IPS-NIHi7 (cell line): ENCODE measurements around the gene SCN5A.
"Not testable (repeated sequence)": the region's sequence is repeated elsewhere in the genome, so short reads cannot be mapped to it uniquely, and the experiment has no call there.

Experiments used
- DNase-seq: peaks from one replicate; pipeline ENCODE4 v3.0.0; 2012; ENCODE audit warnings: mixed read lengths; ENCODE audit errors: extremely low spot score

The SCN5A gene

DNA sequence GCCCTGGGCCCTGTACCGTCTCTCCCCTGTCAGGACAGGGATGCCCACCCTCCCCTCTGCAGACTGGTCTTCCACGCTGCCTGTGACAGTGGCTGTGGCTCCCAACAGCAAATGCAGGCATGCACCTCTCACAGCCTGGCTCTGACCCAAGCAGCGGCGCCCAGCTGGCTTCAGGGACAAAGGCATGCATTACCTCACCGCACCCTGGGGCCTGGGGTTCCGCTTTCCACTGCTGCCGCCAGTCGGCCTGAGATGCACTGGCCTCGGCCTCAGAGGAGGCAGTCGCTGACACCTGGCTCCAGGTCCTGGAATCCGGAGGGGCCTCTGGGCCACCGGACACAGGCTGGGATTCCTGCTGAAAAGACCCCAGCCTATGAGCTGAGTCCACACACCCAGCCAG, 70.3 kb downstream of the SCN5A start:
- peak; percentile 63 for DNase-seq

DNA sequence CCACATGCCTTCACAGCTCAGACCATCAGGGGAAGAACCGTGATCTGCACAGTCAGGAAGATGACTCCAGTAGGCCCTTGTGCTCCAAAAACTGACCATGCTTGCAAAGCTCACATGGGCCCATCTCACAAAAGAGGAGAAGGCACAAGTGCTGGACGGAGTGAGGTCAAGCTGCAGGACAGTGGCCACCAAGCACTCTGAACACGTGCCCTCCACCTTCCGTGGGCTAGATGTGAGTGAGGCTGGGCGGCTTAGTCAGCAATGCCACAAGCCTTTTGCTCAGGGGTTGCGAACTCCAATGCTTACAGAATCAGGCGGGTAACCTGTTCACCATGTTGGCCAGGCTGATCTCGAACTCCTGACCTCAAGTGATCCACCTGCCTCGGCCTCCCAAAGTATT, 70.9 kb downstream of the SCN5A start:
- no peak for DNase-seq

- no peak for DNase-seq
Measured at GRCh38 chr3:38578081-38578475, 71.4 kb downstream of the SCN5A start.

- no peak for DNase-seq
Measured at GRCh38 chr3:38577371-38578080, 72.0 kb downstream of the SCN5A start.

DNA sequence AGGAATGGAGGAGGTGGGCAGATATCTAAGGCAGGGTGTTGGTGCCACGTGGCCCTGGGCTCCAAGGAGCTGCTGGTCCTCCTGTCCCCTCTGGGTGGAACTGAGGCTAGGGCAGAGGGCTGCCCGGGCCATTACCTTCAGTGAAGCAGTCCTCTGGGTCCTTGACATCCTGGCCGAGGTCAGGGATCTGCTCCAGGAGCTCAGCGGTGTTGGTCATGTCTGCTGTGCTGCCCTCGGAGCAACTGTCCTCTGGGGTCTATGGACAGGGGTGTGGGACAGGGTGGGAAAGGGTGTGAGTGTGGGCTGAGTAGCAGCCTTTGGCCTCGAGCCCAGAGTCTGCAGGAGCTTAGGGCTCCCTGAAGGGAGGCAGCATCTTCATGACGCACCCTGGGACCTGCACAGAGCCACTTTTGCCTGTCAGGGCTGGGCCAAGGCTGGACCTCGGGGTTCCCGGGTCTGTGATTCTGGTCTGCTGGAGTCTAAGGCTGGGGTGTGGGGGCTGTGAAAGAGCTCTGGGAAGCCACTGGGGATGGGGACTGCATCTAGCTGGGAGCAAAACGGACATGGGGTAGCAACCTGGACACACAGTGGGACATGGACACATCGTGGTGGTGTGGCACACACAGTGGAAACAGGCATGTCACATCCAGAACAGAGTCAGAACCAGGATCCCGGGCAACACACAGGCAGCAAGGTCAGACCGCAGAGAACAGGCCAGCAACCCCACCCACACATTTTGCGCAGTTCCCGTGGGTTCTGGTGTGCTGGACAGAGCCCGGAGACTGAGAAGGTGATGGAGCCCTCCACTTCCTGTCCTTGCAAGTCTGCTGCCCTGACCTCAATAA, 72.7 kb downstream of the SCN5A start:
- no peak for DNase-seq

GRCh38 chr3:38576131-38576525, 73.4 kb downstream of the SCN5A start:
- DNase-seq: no peak

DNA sequence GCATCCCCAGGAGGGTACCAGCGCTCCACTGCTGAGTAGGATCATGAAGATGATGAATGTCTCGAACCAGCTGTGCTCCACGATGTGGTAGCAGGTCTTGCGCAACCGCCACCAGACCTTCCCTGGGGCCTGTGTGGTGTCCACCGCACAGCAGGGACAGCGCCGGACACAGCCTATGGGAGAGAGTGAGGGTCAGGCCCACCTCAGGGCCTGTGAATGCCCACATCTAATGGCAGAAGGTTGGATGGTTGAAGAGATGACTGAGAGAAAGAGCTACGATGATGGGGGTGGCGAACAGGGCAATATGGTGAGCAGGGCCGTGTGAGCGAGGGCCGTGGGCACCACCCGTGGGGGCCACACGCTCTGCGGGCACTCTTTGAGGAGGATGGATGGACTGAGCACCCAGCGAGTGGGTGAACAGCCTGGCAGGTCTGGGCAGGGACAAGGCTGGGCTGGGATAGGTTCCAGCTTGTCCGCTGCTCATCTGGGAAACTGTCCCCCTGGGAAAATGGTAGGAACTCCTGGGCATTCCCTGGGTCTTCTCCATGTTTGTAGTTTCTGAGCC, 74.1 kb downstream of the SCN5A start:
- no peak for DNase-seq

GRCh38 chr3:38574411-38575278, 74.8 kb downstream of the SCN5A start:
- DNase-seq: no peak

DNA sequence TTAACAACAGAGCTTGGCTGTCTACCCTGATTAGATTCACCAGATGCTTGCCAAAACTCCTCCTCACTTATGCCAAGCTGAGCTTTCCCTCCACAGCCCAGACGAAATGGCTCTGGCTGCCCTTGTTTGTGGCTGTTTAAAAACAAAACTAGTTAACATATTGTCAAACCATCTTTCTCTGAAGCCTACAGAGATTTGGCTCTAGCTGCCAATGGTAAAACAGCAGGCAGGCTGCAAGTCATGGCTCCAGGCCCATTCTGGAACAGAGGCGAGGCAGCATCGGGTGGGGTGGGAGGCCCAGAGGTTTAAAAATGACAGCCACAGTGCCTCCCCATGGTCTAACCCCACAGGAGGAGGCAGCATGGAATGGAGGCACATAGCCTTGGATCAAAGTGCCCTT, 75.9 kb downstream of the SCN5A start:
- no peak for DNase-seq

DNA sequence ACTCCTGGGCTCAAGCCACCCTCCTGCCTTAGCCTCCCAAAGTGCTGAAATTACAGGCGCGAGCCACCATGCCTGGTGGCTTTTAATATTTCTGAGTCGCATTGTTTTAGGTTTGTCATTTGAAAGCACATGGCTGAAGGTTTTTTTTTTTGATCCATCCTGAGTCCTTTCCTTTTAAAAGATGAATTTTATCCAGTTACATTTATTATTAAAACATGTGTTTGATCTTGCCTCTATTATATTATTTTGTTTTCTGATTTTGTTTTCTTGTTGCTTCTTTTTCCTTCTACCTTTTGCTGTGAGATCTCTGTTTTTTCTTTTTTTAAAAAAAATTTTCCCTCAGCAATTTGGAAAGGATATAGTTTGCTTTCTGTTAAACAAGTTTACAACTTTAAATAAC, 76.4 kb downstream of the SCN5A start:
- DNase-seq: no peak

DNA sequence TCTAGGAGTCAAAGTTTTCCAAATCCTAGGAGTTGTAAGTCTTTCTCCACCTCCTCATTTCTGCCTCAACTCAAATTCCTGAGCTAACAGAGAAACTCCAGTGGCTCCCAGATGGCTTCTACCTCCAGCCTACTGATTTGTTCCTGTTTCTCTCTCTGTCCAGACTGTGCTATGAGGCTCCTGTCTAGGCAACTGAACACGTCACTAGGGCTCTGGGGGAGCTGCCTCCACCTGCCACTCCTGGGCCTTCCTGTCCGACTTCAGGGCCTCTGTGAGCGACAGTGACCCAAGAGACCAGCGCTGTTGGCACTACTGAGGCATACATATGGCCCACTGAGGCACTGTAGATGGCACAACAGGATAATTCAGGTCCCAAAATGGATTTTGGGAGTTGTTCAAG, 82.0 kb downstream of the SCN5A start:
- DNase-seq: no peak

DNA sequence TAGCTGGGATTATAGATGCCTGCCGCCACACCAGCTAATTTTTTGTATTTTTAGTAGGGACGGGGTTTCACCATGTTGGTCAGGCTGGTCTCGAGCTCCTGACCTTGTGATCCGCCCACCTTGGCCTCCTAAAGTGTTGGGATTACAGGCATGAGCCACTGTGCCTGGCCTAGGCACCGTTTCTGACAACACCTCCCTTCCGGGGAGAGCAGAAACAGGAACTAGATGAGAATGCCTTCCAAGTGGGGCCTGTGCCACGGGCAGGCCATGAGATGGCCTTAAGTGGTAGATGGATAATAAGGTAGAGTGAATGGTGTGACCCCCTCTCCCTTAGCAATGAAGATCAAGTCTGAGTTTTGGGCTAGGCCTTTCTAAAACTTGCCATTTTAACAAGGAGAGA, 82.7 kb downstream of the SCN5A start:
- DNase-seq: not testable (repeated sequence)

DNA sequence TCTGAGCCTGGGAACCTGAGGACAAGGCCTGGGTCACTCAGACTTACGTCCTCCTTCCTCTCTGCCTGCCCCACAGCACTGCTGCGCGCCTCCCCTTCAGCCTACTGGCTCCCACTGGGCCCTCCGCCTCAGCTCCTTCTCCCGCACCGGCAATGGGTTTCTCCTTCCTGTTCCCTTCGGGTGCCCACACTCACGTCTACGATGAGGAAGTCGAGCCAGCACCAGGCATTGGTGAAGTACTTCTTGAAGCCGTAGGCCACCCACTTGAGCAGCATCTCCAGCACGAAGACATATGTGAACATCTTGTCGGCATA, 83.3 kb downstream of the SCN5A start:
- DNase-seq: no peak

DNA sequence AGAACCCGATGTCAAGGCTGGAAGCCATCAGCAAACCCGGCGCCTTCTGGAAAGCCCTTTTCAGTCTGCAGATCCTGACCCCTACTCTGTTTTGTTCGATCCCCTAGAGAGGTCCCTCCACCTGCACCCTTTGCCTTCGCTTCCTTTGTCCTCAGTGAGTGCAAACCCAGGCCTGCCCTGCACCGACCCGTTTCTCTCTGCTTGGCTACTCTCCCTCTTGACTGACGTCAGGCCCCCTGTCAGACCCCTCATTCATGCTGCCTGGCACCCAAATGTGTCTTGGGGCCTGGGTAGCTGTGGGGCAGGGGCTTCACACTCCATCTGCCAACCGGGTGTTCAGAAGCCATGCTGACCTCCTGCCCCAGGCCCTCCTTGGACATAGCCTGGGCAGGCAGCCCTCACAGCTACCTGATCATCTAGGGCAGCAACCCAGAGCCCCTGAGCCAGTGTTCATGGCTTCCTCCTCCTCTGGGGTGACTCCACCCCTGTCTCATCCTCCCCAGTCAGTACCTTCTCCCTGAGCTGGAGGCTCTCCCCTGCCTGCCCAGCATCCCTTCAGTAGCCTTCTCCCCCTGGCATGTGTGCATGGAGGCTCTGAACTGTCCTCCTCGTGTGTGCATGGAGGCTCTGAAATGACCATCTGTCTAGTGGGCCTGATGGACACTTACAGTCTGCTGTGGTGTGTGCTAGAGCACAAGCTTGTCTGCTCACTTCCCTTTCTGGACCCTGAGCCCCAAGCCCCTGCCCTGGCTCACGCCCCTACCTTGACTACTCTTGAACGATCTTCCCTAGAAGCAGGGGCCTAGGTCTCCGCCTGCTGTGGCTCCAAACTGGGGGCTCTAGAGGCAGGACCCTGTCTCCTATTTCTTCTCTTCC, 83.9 kb downstream of the SCN5A start:
- DNase-seq: no peak

DNA sequence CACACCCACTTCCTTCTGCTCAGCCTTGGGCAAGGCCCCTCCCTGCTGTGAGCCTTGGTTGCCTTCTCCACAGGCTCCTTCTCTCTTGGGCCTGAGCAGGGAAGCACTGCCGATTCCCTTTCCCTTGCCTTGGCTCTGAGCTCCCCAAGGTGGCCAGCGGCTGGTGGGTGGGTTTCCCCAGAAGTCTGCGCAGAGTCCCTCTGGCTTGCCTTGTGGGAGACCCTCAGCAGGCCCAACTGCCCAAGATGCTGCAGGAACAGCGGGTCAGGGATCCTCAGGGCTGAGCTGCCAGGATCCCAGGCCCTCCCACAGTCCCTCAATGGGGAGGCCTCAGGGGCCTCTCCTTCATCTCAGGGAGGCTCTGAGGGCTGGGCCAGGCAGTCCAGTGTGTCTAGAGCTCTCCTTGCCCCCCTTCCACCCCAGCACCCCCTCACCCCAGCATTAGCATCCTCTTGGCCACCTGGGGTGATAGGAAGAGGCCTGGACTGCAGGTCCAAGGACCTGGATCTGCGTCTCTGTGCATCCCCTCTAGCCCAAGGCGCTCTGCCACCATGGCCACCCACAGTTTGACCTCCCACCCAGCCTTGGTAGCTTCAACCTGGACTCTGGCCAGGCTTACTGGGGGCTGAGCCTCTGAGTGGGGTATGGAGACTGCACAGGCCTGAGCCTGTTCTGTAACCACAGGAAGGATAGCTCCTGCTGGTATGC, 84.7 kb downstream of the SCN5A start:
- no peak for DNase-seq

- no peak for DNase-seq
Measured at GRCh38 chr3:38563886-38564270, 85.6 kb downstream of the SCN5A start.

DNA sequence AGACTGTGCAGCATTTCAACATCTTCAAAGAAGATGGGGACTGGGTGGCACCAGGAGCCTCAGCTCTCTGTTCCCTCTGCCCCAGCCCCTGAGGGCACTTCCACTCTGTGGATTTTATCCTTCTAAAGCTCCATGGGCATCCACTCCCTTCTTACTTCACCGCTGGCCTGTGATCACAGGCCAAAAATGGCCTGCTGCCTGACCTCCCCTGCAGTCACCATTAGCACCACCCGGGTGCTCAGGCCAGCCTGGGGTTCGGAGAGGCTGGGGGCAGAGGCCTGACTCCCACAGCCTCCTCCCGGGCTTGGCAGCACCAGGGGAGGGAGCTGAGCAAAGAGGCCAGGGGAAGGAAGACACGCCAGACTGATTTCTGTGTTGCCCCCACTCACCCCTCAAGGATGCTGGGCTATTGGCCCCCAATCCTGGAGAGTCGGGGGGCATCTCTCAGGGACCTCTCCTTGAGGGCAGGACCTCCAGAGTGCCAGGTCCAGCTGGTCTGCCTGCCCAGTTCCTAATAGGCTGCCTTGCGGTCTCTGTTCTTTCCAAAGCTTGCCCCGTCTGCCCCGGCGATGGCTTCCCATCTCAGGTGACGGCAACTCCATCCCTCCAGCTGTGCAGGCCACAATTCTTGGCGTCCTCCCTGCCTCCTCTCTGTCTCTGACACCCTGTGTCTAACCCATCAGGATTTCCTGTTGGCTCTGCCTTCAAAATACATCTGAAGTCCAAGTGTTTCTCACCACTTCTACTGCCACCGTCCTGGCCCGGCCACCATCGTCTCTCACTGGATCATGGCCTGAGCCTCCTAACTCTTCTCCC, 86.2 kb downstream of the SCN5A start:
- no peak for DNase-seq

- DNase-seq: no peak
Measured at GRCh38 chr3:38562467-38562925, 87.0 kb downstream of the SCN5A start.

DNA sequence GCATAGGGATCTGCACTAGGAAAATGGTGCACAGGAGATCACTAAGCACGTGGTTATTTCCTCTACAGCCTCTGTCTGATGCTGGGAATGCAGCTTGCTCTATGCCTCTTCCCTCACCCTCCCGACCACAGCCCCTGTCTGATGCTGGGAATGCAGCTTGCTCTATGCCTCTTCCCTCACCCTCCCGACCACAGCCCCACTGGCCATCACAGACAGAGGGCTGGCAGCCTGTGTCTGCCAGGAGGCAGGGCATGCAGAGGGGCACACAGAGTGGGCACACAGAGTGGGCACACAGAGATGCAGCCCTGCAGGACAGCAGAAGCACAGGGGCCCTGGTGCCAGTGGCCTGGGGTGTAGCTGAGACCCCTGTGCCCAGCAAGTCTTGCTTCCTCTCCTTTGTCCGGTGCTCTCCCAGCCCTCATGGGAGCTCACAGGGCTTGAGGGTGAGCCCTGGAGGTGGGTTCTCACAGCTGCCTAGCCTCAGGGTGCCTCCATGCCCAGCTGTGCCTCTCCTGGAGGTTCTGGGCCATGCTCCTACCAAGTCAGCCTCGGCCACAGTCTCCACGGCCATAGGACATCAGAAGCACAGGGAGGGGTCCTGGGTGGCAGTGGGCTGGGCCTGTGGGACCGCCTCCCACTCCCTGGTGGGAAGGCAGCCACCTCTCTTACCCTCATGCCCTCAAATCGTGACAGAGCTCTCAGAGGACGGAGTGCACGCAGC, 87.6 kb downstream of the SCN5A start:
- DNase-seq: no peak
